ENCODE data around the gene ZP1. TPM values are rescaled to one million over a fixed set of nuclear protein-coding genes. Genes with fewer than 3 reads are reported as not detected.

ZP1 gene
- total RNA-seq, 1 experiment from 2014 or later: not detected

DNA sequence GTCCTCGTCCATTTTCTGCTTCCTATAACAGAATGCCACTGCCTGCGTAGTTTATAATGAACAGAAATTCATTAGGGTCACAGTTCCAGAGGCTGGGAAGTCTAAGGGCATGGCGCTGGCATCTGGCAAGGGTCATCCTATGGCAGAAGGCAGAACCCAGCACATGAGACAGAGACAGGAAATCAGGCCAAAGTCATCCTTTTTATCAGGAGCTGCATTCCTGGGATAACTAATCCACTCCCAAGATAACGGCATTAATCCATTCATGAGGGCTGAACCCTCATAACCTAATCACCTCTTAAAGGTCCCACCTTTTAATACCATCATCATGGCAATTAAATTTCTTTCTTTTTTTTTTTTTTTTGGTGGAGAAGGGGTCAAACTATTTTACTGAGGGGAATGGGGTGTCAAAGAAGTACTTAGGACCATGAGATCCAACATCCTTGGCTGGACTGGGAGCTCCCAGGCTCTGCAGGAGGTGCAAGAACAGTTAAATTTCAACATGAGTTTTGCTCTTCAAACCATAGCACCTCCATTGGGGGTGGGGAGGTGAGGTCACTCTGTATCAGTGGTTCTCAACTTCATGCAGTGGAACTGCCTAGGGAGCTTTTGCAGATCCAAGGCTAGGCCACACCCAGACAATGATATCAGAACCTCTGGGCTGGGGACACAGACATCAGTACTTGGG, 51.1 kb downstream of the ZP1 start (continued):
- TF ChIP-seq, protein P1, sequence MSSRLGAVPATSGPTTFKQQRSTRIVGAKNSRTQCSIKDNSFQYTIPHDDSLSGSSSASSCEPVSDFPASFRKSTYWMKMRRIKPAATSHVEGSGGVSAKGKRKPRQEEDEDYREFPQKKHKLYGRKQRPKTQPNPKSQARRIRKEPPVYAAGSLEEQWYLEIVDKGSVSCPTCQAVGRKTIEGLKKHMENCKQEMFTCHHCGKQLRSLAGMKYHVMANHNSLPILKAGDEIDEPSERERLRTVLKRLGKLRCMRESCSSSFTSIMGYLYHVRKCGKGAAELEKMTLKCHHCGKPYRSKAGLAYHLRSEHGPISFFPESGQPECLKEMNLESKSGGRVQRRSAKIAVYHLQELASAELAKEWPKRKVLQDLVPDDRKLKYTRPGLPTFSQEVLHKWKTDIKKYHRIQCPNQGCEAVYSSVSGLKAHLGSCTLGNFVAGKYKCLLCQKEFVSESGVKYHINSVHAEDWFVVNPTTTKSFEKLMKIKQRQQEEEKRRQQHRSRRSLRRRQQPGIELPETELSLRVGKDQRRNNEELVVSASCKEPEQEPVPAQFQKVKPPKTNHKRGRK (CRISPR knock-in tag; IDR thresholded peaks at IDR 0.05; ENCODE audit: borderline replicate concordance): no peak

DNA sequence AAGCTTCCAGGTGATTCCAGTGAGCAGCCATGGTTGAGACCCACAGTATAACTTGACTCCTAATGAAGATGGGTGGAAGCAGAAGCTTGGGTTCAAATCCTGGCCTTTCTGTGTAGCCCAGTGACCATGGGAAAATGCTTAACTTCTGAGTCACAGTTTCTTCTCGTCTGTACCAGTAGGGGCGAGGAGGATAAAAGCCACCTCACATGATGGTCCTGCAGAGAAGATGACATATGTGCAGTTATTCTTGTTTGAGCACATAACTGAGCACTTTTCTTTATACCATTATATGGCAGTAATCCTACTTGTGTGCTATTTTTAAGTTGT, 51.6 kb downstream of the ZP1 start:
- Mint-ChIP-seq H3K27ac (no peak overlapping the region), H3K4me1 (peaks cover 35% of the 10 kb centered on the region), H3K36me3 (peaks cover 14% of the 10 kb centered on the region), H3K27me3 (ENCODE audit: low read depth) (no peaks in the 10 kb centered on the region; the same call in 1 of the 2 replicates), H3K9me3 (no peaks in the 10 kb centered on the region), H3K4me3 (no peak overlapping the region)
- TF ChIP-seq RELA (CRISPR knock-in tag; IDR thresholded peaks at IDR 0.05; ENCODE audit: borderline replicate concordance): no peak
- TF ChIP-seq ZNF317 (CRISPR knock-in tag; IDR thresholded peaks at IDR 0.05; ENCODE audit: borderline replicate concordance, low read depth): no peak
- TF ChIP-seq ZNF423 (CRISPR knock-in tag; IDR thresholded peaks at IDR 0.05): no peak
- TF ChIP-seq ZBTB21 (CRISPR knock-in tag; IDR thresholded peaks at IDR 0.05; ENCODE audit: borderline replicate concordance): no peak
- ChIA-PET POLR2A (interaction anchor here (0.7 kb wide), 1 partner anchor 10 kb away, joined by 4 read pairs; no protein-coding TSS in a partner anchor), CTCF (no interaction called here)
- DNase-seq (ENCODE audit: low spot score) (no peak), ATAC-seq (no peak)

GRCh38 chr11:60919320-60919719, 52.0 kb downstream of the ZP1 start:
- ATAC-seq (no peak), DNase-seq (ENCODE audit: low spot score) (no peak)
- no peak overlapping the region for H3K27ac Mint-ChIP-seq
- CTCF ChIA-PET: no interaction called here
- peaks cover 14% of the 10 kb centered on the region for H3K36me3 Mint-ChIP-seq
- H3K4me3 Mint-ChIP-seq: no peak overlapping the region
- no peaks in the 10 kb centered on the region for H3K9me3 Mint-ChIP-seq
- no peaks in the 10 kb centered on the region for H3K27me3 Mint-ChIP-seq (ENCODE audit: low read depth)
- TF ChIP-seq GRHL2 (CRISPR knock-in tag; IDR thresholded peaks at IDR 0.05; ENCODE audit: insufficient replicate concordance, severe bottlenecking) (no peak), CTCF (IDR thresholded peaks at IDR 0.05) (no peak), EMX1 (CRISPR knock-in tag; IDR thresholded peaks at IDR 0.05) (no peak), FOXJ3 (CRISPR knock-in tag; IDR thresholded peaks at IDR 0.05; ENCODE audit: borderline replicate concordance) (no peak), ZNF671 (CRISPR knock-in tag; IDR thresholded peaks at IDR 0.05) (no peak), CREB1 (CRISPR knock-in tag; IDR thresholded peaks at IDR 0.05) (no peak), TCF7 (CRISPR knock-in tag; IDR thresholded peaks at IDR 0.05; ENCODE audit: low read depth) (no peak), ESRRA (CRISPR knock-in tag; IDR thresholded peaks at IDR 0.05; ENCODE audit: borderline replicate concordance) (no peak), TEAD4 (CRISPR knock-in tag; IDR thresholded peaks at IDR 0.05) (no peak), E2F5 (CRISPR knock-in tag; IDR thresholded peaks at IDR 0.05) (no peak)
- TF ChIP-seq, protein P2, sequence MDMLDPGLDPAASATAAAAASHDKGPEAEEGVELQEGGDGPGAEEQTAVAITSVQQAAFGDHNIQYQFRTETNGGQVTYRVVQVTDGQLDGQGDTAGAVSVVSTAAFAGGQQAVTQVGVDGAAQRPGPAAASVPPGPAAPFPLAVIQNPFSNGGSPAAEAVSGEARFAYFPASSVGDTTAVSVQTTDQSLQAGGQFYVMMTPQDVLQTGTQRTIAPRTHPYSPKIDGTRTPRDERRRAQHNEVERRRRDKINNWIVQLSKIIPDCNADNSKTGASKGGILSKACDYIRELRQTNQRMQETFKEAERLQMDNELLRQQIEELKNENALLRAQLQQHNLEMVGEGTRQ (CRISPR knock-in tag; IDR thresholded peaks at IDR 0.05): no peak
- POLR2A ChIA-PET: no interaction called here
- H3K4me1 Mint-ChIP-seq: peaks cover 37% of the 10 kb centered on the region

GRCh38 chr11:60919956-60920355, 52.6 kb downstream of the ZP1 start:
- Mint-ChIP-seq H3K9me3 (no peaks in the 10 kb centered on the region), H3K27me3 (ENCODE audit: low read depth) (no peaks in the 10 kb centered on the region), H3K4me1 (peaks cover 35% of the 10 kb centered on the region), H3K36me3 (peaks cover 14% of the 10 kb centered on the region), H3K27ac (no peak overlapping the region), H3K4me3 (no peak overlapping the region)
- ChIA-PET CTCF (no interaction called here), POLR2A (no interaction called here)
- ATAC-seq (no peak), DNase-seq (ENCODE audit: low spot score) (no peak)
- TF ChIP-seq ZBTB21 (CRISPR knock-in tag; IDR thresholded peaks at IDR 0.05; ENCODE audit: borderline replicate concordance): no peak
- no peak for TF ChIP-seq NR1H2 (CRISPR knock-in tag; IDR thresholded peaks at IDR 0.05)
- TF ChIP-seq, protein P1 (CRISPR knock-in tag; IDR thresholded peaks at IDR 0.05; ENCODE audit: borderline replicate concordance): no peak
- TF ChIP-seq HMGXB4 (CRISPR knock-in tag; IDR thresholded peaks at IDR 0.05): no peak
- TF ChIP-seq TP53 (CRISPR knock-in tag; IDR thresholded peaks at IDR 0.05): no peak
- no peak for TF ChIP-seq E2F5 (CRISPR knock-in tag; IDR thresholded peaks at IDR 0.05)
